Measurements from ENCODE around the gene UBTF. TPM values are rescaled to one million over a fixed set of nuclear protein-coding genes. Genes with fewer than 3 reads are reported as not detected.

Gene UBTF
- total and polyA plus RNA-seq, 9 of the 15 experiments (the other 6 are each of a cell fraction or from before 2014, with no cell fraction given), result 1.2 to 113 (median 83.6) TPM

DNA sequence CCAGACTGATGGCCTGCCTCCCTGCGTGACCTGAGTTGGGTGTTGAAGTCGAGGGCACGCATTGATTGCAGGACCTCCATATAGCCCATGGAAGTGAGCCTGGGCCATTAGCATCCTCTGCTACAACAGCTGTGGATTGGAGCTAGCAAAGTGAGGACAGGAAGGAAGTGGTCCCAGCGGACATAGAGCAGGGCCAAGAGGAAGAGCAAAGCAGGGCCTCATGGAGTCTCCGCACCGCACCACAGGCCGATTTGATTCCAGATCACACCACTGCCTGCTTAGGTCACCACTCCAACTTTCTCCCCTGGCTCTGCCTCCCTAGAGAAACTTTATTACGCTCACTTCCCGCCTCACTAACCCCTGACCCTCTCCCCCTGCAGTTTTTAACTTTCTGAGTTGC, 10.7 kb upstream of the UBTF start:
- 0 out of 3 replicates have a peak, but pooled peaks have one; percentile 20 for ATAC-seq
- no peak overlapping the region for H3K4me2 ChIP-seq (ENCODE audit: insufficient read depth, low read length)
- no peaks in the 10 kb centered on the region for H3K9me1 ChIP-seq (ENCODE audit: control insufficient read depth, insufficient read depth, low read length)
- no peak for FAIRE-seq
- CTCF ChIA-PET (ENCODE audit: low intra/inter-chr PET ratio), result no interaction called here
- 58% methylated on average over 9 of the region's 9 CpGs for WGBS (ENCODE audit: insufficient coverage, low coverage, missing lambda C conversion rate)
- H3K36me3 ChIP-seq (ENCODE audit: control insufficient read depth, insufficient read depth, low read length), result no peaks in the 10 kb centered on the region
- H3K4me3 ChIP-seq, result no peak overlapping the region
- BruUV-seq (replicated peaks), result no TSS peak
- 0 out of 4 replicates have a peak overlapping the region, but pooled peaks of 1 of the 2 experiments have one; percentile 5 for H3K9ac ChIP-seq (ENCODE audit: insufficient read depth in 1 of 2, low read depth in 2 of 2, low read length in 2 of 2)
- in situ Hi-C loops (cut with MboI), result no loop called here
- H4K20me1 ChIP-seq (replicated peaks; ENCODE audit: control insufficient read depth, insufficient read depth, low read length), result no peaks in the 10 kb centered on the region
- intact Hi-C loops (cut with micrococcal nuclease), result no loop called here
- H3K27me3 ChIP-seq (ENCODE audit: control insufficient read depth in 2 of 2, insufficient read depth in 2 of 2, low read length in 2 of 2), result no peaks in the 10 kb centered on the region
- H3K9me3 ChIP-seq (replicated peaks; ENCODE audit: control insufficient read depth, insufficient read depth, low read depth, low read length), result no peaks in the 10 kb centered on the region
- H3K4me1 ChIP-seq (replicated peaks in 1 of 2; ENCODE audit: control insufficient read depth in 2 of 2, insufficient read depth in 2 of 2, low read length in 2 of 2), result peaks cover 0 to 4% of the 10 kb centered on the region in 2 experiments; a peak in 1 of 5 replicates
- H3K27ac ChIP-seq (ENCODE audit: extremely low read depth, low read depth, low read length), result no peak overlapping the region
- DNase-seq (ENCODE audit: extremely low read depth in 1 of 4, low spot score in 3 of 4), result no peak
- H2AFZ ChIP-seq (ENCODE audit: low read depth, low read length), result no peak overlapping the region
- no peaks in the 10 kb centered on the region for H3K79me2 ChIP-seq (ENCODE audit: control insufficient read depth, insufficient read depth, low read length)
- POLR2A ChIA-PET, result interaction anchor here (0.6 to 1.8 kb wide), 3 partner anchors 9 to 53 kb away, joined by 3 to 5 read pairs (median 4); no protein-coding TSS in a partner anchor
- TF ChIP-seq BDP1 (IDR thresholded peaks at IDR 0.05; ENCODE audit: insufficient read depth, insufficient read length), result no peak
- no peak for TF ChIP-seq ZNF76 (CRISPR knock-in tag; IDR thresholded peaks at IDR 0.05; ENCODE audit: borderline replicate concordance)
- TF ChIP-seq KAT7 (CRISPR knock-in tag; IDR thresholded peaks at IDR 0.05; ENCODE audit: borderline replicate concordance), result no peak
- TF ChIP-seq, protein P1, sequence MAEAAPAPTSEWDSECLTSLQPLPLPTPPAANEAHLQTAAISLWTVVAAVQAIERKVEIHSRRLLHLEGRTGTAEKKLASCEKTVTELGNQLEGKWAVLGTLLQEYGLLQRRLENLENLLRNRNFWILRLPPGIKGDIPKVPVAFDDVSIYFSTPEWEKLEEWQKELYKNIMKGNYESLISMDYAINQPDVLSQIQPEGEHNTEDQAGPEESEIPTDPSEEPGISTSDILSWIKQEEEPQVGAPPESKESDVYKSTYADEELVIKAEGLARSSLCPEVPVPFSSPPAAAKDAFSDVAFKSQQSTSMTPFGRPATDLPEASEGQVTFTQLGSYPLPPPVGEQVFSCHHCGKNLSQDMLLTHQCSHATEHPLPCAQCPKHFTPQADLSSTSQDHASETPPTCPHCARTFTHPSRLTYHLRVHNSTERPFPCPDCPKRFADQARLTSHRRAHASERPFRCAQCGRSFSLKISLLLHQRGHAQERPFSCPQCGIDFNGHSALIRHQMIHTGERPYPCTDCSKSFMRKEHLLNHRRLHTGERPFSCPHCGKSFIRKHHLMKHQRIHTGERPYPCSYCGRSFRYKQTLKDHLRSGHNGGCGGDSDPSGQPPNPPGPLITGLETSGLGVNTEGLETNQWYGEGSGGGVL (CRISPR knock-in tag; IDR thresholded peaks at IDR 0.05), result no peak
- TF ChIP-seq SPI1 (IDR thresholded peaks at IDR 0.05; ENCODE audit: borderline replicate concordance, low read depth, low read length), result no peak
- TF ChIP-seq TCFL5 (CRISPR knock-in tag; conservative IDR thresholded peaks at IDR 0.05), result no peak
- no peak for TF ChIP-seq STAT5A (IDR thresholded peaks at IDR 0.05; ENCODE audit: borderline replicate concordance, low read length)
- no peak for TF ChIP-seq MTF1 (CRISPR knock-in tag; IDR thresholded peaks at IDR 0.05; ENCODE audit: borderline replicate concordance)
- TF ChIP-seq PCBP2 (IDR thresholded peaks at IDR 0.05; ENCODE audit: low read depth, low read length, poor library complexity, severe bottlenecking), result no peak
- TF ChIP-seq PHF20 (IDR thresholded peaks at IDR 0.05; ENCODE audit: partially characterized antibody), result no peak
- TF ChIP-seq PHF21A (IDR thresholded peaks at IDR 0.05; ENCODE audit: borderline replicate concordance, low read depth), result no peak
- TF ChIP-seq HDAC8 (tag; IDR thresholded peaks at IDR 0.05), result no peak
- no peak for TF ChIP-seq ZC3H11A (IDR thresholded peaks at IDR 0.05; ENCODE audit: low read depth, low read length)
- TF ChIP-seq HOXB6 (CRISPR knock-in tag; IDR thresholded peaks at IDR 0.05; ENCODE audit: borderline replicate concordance), result no peak
- TF ChIP-seq, protein P2, sequence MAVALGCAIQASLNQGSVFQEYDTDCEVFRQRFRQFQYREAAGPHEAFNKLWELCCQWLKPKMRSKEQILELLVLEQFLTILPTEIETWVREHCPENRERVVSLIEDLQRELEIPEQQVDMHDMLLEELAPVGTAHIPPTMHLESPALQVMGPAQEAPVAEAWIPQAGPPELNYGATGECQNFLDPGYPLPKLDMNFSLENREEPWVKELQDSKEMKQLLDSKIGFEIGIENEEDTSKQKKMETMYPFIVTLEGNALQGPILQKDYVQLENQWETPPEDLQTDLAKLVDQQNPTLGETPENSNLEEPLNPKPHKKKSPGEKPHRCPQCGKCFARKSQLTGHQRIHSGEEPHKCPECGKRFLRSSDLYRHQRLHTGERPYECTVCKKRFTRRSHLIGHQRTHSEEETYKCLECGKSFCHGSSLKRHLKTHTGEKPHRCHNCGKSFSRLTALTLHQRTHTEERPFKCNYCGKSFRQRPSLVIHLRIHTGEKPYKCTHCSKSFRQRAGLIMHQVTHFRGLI (CRISPR knock-in tag; IDR thresholded peaks at IDR 0.05), result no peak
- no peak for TF ChIP-seq ZNF764 (CRISPR knock-in tag; IDR thresholded peaks at IDR 0.05; ENCODE audit: low read depth)

Measured in K562 (cell line).